GM12873 (cell line): ENCODE data around the gene NPLOC4.

ENCODE experiments used
- TF ChIP-seq, protein P1 (sequence below): IDR thresholded peaks from 2 replicates; pipeline ENCODE4 v1.5.1; 2012; ENCODE audit warnings: low read depth, mild to moderate bottlenecking, moderate library complexity, low read length, control low read depth; ENCODE audit not compliant: insufficient read depth; ENCODE audit errors: missing control alignments

The NPLOC4 gene

DNA sequence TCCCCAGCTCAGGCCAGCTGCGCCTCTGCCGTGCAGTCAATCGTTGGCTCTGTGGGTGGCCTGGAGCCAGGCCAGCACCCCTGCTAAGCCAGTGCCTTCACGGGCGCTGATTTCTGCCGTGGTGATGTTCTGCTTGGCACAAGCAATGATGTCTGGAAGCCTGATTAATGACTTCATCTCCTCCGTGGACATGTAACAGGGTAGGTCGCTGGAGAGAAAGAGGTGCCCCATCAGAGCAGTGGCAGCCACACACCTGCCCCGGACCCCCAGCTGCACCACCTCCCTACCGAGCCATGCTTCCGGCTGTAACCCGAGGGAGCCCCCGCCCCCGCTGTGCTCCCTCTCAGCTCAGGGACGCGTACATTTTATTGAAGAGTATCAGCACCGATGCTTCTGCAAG is 44.8 kb upstream of the NPLOC4 start:
- TF ChIP-seq, protein P1, sequence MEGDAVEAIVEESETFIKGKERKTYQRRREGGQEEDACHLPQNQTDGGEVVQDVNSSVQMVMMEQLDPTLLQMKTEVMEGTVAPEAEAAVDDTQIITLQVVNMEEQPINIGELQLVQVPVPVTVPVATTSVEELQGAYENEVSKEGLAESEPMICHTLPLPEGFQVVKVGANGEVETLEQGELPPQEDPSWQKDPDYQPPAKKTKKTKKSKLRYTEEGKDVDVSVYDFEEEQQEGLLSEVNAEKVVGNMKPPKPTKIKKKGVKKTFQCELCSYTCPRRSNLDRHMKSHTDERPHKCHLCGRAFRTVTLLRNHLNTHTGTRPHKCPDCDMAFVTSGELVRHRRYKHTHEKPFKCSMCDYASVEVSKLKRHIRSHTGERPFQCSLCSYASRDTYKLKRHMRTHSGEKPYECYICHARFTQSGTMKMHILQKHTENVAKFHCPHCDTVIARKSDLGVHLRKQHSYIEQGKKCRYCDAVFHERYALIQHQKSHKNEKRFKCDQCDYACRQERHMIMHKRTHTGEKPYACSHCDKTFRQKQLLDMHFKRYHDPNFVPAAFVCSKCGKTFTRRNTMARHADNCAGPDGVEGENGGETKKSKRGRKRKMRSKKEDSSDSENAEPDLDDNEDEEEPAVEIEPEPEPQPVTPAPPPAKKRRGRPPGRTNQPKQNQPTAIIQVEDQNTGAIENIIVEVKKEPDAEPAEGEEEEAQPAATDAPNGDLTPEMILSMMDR, result no peak

DNA sequence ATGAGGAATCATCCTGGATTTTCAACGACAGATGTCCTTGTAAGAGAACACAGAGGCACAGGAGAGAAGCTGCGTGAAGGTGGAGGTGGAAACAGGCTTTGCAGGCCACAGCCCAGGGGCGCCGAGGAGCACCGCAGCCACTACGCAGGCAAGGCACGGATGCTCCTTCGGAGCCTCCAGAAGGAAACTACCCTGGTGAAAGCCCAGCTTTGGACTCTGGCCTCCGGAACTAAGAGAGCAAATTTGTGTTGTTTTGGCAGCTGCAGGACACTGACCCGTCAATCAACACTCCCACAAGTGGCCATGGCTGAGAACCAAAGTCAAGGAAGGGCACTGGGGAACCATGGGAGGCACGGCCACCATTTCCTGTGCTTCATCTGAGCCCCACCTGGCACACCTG is 43.2 kb upstream of the NPLOC4 start:
- TF ChIP-seq, protein P1, result no peak

DNA sequence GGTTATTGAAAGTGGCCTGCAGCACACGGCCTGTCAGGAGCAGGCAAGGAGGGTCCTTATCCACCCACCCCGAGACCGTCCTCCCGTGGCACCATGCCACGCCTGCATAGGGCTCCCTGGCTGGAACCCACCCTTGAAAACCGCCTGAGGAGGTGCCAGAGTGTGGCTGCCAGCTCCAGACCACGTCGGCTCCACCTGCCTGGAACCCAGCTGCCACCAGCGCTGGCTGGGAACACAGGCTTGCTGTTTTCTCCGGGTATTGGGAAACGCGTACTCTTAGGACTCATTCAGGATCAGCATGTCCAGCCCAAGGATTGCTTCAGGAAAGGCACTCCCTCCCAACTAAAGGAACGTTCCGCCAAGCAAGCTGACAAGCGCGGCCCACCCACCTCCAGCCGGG is 40.0 kb upstream of the NPLOC4 start:
- TF ChIP-seq, protein P1, result no peak

DNA sequence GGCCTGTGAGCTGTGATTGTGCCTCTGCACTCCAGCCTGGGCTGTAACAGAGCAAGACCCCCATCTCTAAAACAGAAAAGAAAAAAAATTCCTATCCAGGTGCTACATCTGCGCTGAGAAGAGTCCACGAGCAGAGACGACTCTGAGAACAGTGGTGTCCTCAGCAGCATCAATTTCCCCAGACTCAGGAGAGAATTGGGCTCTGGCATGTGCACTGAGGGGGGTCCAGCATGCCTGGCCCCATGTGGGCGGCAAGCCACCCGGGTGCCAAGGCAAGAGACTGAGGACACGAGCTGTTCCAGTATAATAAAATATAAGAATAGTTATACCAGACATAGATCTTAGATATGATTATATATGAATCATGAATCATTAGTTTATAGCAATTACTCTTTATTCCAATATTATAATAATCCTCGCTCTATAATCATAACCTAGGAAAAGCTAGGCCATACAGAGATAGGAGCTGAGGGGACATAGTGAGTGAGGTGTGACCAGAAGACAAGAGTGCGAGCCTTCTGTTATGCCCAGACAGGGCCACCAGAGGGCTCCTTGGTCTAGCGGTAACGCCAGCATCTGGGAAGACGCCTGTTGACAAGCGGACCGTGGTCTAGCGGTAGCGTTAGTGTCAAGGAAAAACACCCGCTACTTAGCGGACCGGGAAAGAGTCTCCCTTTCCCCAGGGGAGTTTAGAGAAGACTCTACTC is 38.8 kb upstream of the NPLOC4 start:
- TF ChIP-seq, protein P1, result peak; percentile 53

DNA sequence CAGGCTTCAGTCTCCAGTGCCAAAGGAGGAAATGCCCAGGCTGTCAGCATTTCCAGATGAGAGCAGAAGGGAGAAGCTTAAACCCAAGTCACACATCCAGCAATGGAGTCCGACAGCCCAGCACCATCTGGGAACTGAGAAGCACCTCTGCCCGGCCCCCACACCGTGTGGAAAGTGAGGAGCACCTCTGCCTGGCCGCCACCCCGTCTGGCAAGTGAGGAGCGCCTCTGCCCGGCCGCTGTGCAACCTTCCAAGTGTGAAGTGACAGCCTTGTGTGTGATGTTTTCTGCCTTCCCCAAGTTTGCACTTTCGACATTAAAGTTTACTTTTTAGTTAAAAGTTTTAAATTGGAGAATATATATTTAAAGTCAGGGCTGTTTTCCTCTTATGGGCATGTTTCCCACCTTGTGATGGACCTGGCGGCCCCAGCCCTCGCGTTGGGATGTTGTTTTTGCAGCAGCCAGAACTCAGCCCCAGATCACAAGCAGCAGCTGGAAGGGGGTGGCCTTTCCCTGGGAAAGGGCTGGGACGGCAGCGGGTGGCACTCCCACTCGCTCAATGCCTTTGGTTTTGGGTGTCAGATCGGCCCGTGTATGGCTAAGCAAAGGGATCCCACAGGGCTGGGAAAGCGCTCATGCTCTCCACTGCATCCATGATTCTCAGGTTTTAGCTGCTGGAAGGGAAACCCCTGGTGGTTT is 36.8 kb upstream of the NPLOC4 start:
- TF ChIP-seq, protein P1, result no peak

DNA sequence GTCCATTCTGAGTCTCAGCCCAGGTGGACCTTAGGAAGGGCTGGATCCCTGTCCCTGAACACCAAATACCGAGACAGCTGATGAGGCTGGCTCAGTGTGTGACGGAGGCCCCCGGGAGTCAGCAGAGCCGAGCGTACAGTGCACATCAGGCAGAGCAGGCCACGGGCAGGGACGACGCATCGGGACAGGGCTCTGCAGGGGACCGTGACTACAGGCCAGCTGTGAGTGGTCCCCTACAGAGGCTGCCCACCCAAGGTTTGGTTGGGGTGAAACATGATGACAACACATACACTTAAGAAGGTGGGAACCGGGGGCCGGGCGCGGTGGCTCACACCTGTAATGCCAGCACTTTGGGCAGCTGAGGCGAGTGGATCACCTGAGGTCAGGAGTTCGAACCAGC is 36.0 kb upstream of the NPLOC4 start:
- TF ChIP-seq, protein P1, result no peak

DNA sequence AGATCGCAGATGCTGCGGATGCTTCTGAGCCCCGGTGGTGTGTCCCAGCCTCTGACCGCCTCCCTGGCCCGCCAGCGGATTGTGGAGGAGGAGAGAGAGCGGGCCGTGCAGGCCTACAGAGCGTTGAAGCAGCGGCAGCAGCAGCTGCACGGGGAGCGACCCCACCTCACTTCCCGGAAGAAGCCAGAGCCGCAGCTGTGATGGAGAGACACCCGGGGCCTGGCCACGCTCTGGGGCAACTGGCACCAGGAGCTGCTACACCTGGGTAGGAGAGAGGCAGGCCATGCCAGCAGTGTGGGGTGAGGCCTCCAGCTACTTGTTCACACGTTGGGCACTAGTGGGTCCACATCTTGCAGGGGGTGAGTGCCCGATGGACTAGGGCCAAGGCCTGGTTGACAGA is 35.6 kb upstream of the NPLOC4 start:
- TF ChIP-seq, protein P1, result no peak
